OCI-LY7 (cell line): ENCODE results near the gene GTF2H2.
"Not testable (repeated sequence)": the region's sequence is repeated elsewhere in the genome, so short reads cannot be mapped to it uniquely, and the experiment has no call there.

Experiments
- EZH2phosphoT487 ChIP-seq: fragments of 200-600 bp; sonication (generic); IDR thresholded peaks from 2 replicates; pipeline ENCODE4 v1.6.1; 2018; ENCODE audit warnings: low read depth, borderline replicate concordance, mild to moderate bottlenecking, mixed run types, antibody characterized with exemption, low read length, moderate library complexity, mixed read lengths
- TF ChIP-seq, protein P1 (sequence below): fragments of 200-600 bp; sonication (generic); conservative IDR thresholded peaks from 2 replicates; pipeline ENCODE4 v1.5.1; 2014; ENCODE audit warnings: mild to moderate bottlenecking, antibody characterized with exemption, low read length, moderate library complexity, mixed read lengths

DNA sequence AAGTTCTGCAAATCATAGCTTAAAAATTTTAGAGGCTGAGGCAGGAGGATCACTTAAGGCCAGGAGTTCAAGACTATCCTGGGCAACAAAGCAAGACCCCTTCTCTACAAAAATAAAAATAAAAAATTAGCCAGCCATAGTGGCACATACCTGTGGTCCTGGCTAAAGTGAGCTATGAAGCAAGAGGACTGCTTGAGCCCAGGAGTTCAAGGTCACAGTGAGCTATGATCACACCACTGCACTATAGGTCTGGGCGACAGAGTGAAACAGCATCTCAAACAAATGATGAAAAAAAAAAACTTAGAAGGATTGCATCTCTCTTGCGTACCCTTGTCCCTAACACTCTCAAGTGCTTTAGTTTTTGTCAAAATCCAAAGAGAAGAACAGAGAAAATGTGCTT, 21.3 kb upstream of the GTF2H2 start:
- TF ChIP-seq, protein P1, sequence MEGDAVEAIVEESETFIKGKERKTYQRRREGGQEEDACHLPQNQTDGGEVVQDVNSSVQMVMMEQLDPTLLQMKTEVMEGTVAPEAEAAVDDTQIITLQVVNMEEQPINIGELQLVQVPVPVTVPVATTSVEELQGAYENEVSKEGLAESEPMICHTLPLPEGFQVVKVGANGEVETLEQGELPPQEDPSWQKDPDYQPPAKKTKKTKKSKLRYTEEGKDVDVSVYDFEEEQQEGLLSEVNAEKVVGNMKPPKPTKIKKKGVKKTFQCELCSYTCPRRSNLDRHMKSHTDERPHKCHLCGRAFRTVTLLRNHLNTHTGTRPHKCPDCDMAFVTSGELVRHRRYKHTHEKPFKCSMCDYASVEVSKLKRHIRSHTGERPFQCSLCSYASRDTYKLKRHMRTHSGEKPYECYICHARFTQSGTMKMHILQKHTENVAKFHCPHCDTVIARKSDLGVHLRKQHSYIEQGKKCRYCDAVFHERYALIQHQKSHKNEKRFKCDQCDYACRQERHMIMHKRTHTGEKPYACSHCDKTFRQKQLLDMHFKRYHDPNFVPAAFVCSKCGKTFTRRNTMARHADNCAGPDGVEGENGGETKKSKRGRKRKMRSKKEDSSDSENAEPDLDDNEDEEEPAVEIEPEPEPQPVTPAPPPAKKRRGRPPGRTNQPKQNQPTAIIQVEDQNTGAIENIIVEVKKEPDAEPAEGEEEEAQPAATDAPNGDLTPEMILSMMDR: not testable (repeated sequence)
- TF ChIP-seq EZH2phosphoT487: not testable (repeated sequence)
